HL-60 (cell line): ENCODE measurements around the gene SIX5.

Source experiments
- DNase-seq, 2 experiments: peaks; one replicate each; pipeline ENCODE4 v3.0.0-alpha.2; 2010 to 2020; ENCODE audit warnings: low read depth in 1 of 2, low spot score in 1 of 2
- H3K27ac ChIP-seq: fragments of 250-450 bp; sonication (Bioruptor Pico); replicated peaks from 2 replicates; pipeline ENCODE4 v1.5.1; 2020; ENCODE audit warnings: mild to moderate bottlenecking, moderate library complexity
- H3K27me3 ChIP-seq: fragments of 250-450 bp; sonication (Bioruptor Pico); 2 replicates; pipeline ENCODE4 v1.5.1; 2021; ENCODE audit warnings: mild to moderate bottlenecking, moderate library complexity; ENCODE audit not compliant: insufficient read depth, poor library complexity, severe bottlenecking
- H3K4me3 ChIP-seq: replicated peaks from 2 replicates; pipeline ENCODE4 v1.5.1; 2011; ENCODE audit warnings: mild to moderate bottlenecking, control low read depth, low read length; ENCODE audit not compliant: insufficient read depth
- CTCF ChIP-seq: IDR thresholded peaks from one replicate; pipeline ENCODE4 v1.5.1; 2011; ENCODE audit warnings: low read length, control low read depth, inconsistent platforms; ENCODE audit not compliant: insufficient read depth
- GABPA ChIP-seq: IDR thresholded peaks from 2 replicates; pipeline ENCODE4 v1.6.1; 2012; ENCODE audit warnings: low read depth
- POLR2AphosphoS5 ChIP-seq: IDR thresholded peaks from 2 replicates; pipeline ENCODE4 v1.6.1; 2012; ENCODE audit warnings: low read depth
- REST ChIP-seq: IDR thresholded peaks from 2 replicates; pipeline ENCODE4 v1.6.1; 2012; ENCODE audit warnings: low read depth; ENCODE audit not compliant: insufficient replicate concordance
- SPI1 ChIP-seq: IDR thresholded peaks from 2 replicates; pipeline ENCODE4 v1.6.1; 2012; ENCODE audit warnings: low read depth, mild to moderate bottlenecking, borderline replicate concordance

The SIX5 gene

GRCh38 chr19:45747513-45747912 lies 21.5 kb downstream of the SIX5 start:
- H3K27me3 ChIP-seq, result peaks cover 12% of the 10 kb centered on the region
- no peak overlapping the region for H3K27ac ChIP-seq
- H3K4me3 ChIP-seq, result no peak overlapping the region
- no peak for TF ChIP-seq SPI1
- DNase-seq, result no peak

- DNase-seq, result no peak
- Histone ChIP-seq H3K4me3 (no peak overlapping the region), H3K27ac (no peak overlapping the region), H3K27me3 (peaks cover 12% of the 10 kb centered on the region)
- TF ChIP-seq REST (no peak), SPI1 (no peak), POLR2AphosphoS5 (no peak), GABPA (no peak), CTCF (no peak)
Measured at GRCh38 chr19:45746866-45747265, 22.2 kb downstream of the SIX5 start.

GRCh38 chr19:45745606-45746005 lies 23.4 kb downstream of the SIX5 start:
- Histone ChIP-seq H3K4me3 (no peak overlapping the region), H3K27me3 (peaks cover 12% of the 10 kb centered on the region), H3K27ac (no peak overlapping the region)
- TF ChIP-seq POLR2AphosphoS5 (no peak), GABPA (no peak), SPI1 (no peak), REST (no peak), CTCF (no peak)
- DNase-seq, result no peak

- Histone ChIP-seq H3K4me3 (no peak overlapping the region), H3K27ac (no peak overlapping the region), H3K27me3 (peaks cover 9% of the 10 kb centered on the region)
- DNase-seq, result no peak
- TF ChIP-seq POLR2AphosphoS5 (no peak), CTCF (no peak), SPI1 (no peak), GABPA (no peak), REST (no peak)
Measured at GRCh38 chr19:45742969-45743368, 26.1 kb downstream of the SIX5 start.
